Heart right ventricle (tissue), 16 donors: ENCODE measurements around the gene PODNL1. TPM values are rescaled to one million over a fixed set of nuclear protein-coding genes. Genes with fewer than 3 reads are reported as not detected.
"Not testable (repeated sequence)": the region's sequence is repeated elsewhere in the genome, so short reads cannot be mapped to it uniquely, and the experiment has no call there.

Experiments
- ATAC-seq, 8 donors: fragments of 200-7000 bp; cut with Tn5 transposase; one replicate each; pipeline ENCODE4 v1.9.1; 2020; ENCODE audit warnings: mild to moderate bottlenecking in 8 of 8, moderate library complexity in 8 of 8, moderate number of reproducible peaks in 1 of 8
- DNase-seq, 2 donors: peaks; one replicate each; pipeline ENCODE4 v3.0.0-alpha.2; 2020
- H3K27ac ChIP-seq, 10 donors: fragments of 200-600 bp; sonication (generic) in 2 of 10; one replicate each; pipeline versions ENCODE4 v1.5.0 to v1.8.0; 2020 to 2022; ENCODE audit warnings: mild to moderate bottlenecking in 3 of 10
- H3K27me3 ChIP-seq, 7 donors: fragments of 200-600 bp; one replicate each; pipeline ENCODE4 v1.8.0; 2021 to 2022; ENCODE audit warnings: mild to moderate bottlenecking in 2 of 7
- H3K36me3 ChIP-seq, 9 donors: fragments of 200-600 bp; sonication (generic) in 1 of 9; one replicate each; pipeline versions ENCODE4 v1.5.0 to v1.8.0; 2020 to 2022; ENCODE audit warnings: mild to moderate bottlenecking in 2 of 9
- H3K4me1 ChIP-seq, 9 donors: fragments of 200-600 bp; sonication (generic) in 1 of 9; one replicate each; pipeline versions ENCODE4 v1.5.0 to v1.8.0; 2020 to 2022; ENCODE audit warnings: mild to moderate bottlenecking in 4 of 9
- H3K4me3 ChIP-seq, 10 donors: fragments of 200-600 bp; sonication (generic) in 2 of 10; one replicate each; pipeline versions ENCODE4 v1.5.0 to v1.8.0; 2020 to 2022; ENCODE audit warnings: mild to moderate bottlenecking in 7 of 10, moderate library complexity in 2 of 10
- H3K9me3 ChIP-seq, 11 donors: fragments of 200-600 bp in 10 of 11; sonication (generic) in 2 of 11; one replicate each; pipeline versions ENCODE4 v1.5.0 to v1.8.0; 2013 to 2022; ENCODE audit warnings: mild to moderate bottlenecking in 2 of 11, control low read depth in 1 of 11, moderate library complexity in 1 of 11
- CTCF ChIP-seq, 9 donors: fragments of 200-600 bp; sonication (generic) in 2 of 9; IDR thresholded peaks; one replicate each; pipeline versions ENCODE4 v1.5.0 to v1.8.0; 2021 to 2022; ENCODE audit warnings: antibody characterized with exemption in 9 of 9, mild to moderate bottlenecking in 5 of 9, moderate library complexity in 1 of 9
- WGBS, 2 donors: extraction: QIAGEN DNeasy Blood & Tissue Kit; methylation state at CpG; one replicate each; pipeline ENCODE4 v1.1.7; 2013; ENCODE audit warnings: inconsistent platforms in 1 of 2; 5-methylcytosine and 5-hydroxymethylcytosine counted together
- intact Hi-C, 10 donors: fragments of 100-400 bp; cut with DNase I; formaldehyde crosslinking; loops; one replicate each; pipeline versions ENCODE4 v1.11.1 to v1.14.2; 2022
- polyA plus RNA-seq, 2 donors: library from polyadenylated mRNA; stranded (reverse); fragments of 200-250 nt; gene quantifications; one replicate each; pipeline ENCODE4 v1.2.3, GENCODE V29; 2013
- total RNA-seq, 10 donors: library from RNA; stranded (reverse); fragmentation: NEBNext Ultra II Directional in 3 of 10; extraction: Animal tissue kit (Norgen Biotek cat#: 25700) in 3 of 10; gene quantifications; one replicate each; pipeline versions ENCODE4 v1.2.1 to v1.2.4, GENCODE V29; 2021 to 2023
- donor health status: Arrhythmogenic right ventricular cardiomyopathy.
- donor health status: ischemic (EF 13 %, LVEDD 7.1; RV severe dilation, severe dysfunction).
- donor health status: healthy with polysubstance abuse.
- donor health status: DM: no; HTN: yes; CAD: no.
- donor health status: DM: no; HTN: no; CAD: no.
- donor health status: ischemic (EF 25% LVEDD 6.9; RV normal size, moderate dysfunction).
- donor health status: ischemic (EF 25% LVEDD 5.7; RV mildly dilated, moderate dysfunction).
- donor health status: healthy.
- donor health status: DM: yes; HTN: yes; CAD: no.
- donor health status: Ischemic cardiomyopathy.
- donor health status: ischemic (EF 35%, LVEDD 5.7; RV mildly dilated, moderate dysfunction).
- donor health status: nonischemic (EF 11% LVEDD 7.7; RV severe dilation, severe dysfunction).
- donor health status: DM: yes; HTN: yes; CAD: no.
- donor health status: PGD.
- donor health status: ischemic (EF 29% LVEDD 5.4; RV normal size, mild dysfunction).
- donor health status: nonischemic (EF 23%, LVEDD 6.1; RV moderate dilation, normal function).

The PODNL1 gene
- total and polyA plus RNA-seq, 12 donors: 0.76 to 6.2 (median 1.8) TPM

GRCh38 chr19:13972368-13973155 lies 34.3 kb upstream of the PODNL1 start:
- H3K27ac ChIP-seq: no peak overlapping the region
- peaks cover 4 to 92% (median 19%) of the 10 kb centered on the region in 9 donors for H3K36me3 ChIP-seq
- intact Hi-C loops: no loop called here
- no peak overlapping the region for H3K4me3 ChIP-seq
- no peaks in the 10 kb centered on the region for H3K9me3 ChIP-seq
- TF ChIP-seq CTCF (IDR thresholded peaks at IDR 0.05): no peak
- DNase-seq: no peak
- 95 to 96% methylated on average over 32 to 37 of the region's 37 CpGs for WGBS, 2 donors
- H3K4me1 ChIP-seq: peaks cover 0 to 19% (median 2%) of the 10 kb centered on the region in 9 donors
- H3K27me3 ChIP-seq: no peaks in the 10 kb centered on the region
- ATAC-seq: no peak

DNA sequence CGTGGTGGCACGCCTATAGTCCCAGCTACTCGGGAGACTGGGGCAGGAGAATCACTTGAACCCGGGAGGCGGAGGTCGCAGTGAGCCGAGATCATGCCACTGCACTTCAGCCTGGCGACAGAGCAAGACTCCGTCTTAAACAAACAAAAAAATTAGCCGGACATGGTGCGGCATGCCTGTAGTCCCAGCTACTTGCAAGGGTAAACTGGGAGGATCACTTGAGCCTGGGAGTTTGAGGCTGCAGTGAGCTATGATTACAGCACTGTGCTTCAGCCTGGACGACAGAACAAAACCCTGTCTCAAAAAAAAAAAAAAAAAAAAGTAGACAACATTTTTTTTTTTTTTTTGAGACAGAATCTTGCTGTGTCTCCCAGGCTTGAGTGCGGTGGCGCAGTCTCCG lies 33.7 kb upstream of the PODNL1 start:
- H3K4me3 ChIP-seq, intact Hi-C loops, DNase-seq, H3K27ac ChIP-seq, ATAC-seq, H3K9me3 ChIP-seq, H3K27me3 ChIP-seq: not testable (repeated sequence)
- WGBS, 2 donors: 88 to 91% methylated on average over 15 of the region's 15 CpGs
- H3K36me3 ChIP-seq: peaks cover 4 to 97% (median 22%) of the 10 kb centered on the region in 9 donors
- H3K4me1 ChIP-seq: peaks cover 0 to 19% (median 2%) of the 10 kb centered on the region in 9 donors

- DNase-seq: no peak
- 90 to 92% methylated on average over 18 of the region's 18 CpGs for WGBS, 2 donors
- Histone ChIP-seq H3K27ac (no peak overlapping the region), H3K9me3 (no peaks in the 10 kb centered on the region), H3K4me1 (peaks cover 0 to under 1% (median 0%) of the 10 kb centered on the region in 9 donors), H3K4me3 (no peak overlapping the region), H3K27me3 (no peaks in the 10 kb centered on the region), H3K36me3 (peaks cover 4 to 99% (median 40%) of the 10 kb centered on the region in 9 donors)
- ATAC-seq: no peak
- no peak for TF ChIP-seq CTCF (IDR thresholded peaks at IDR 0.05)
- intact Hi-C loops: loop anchor here in 1 of 10 donors (10.0 kb wide), 1 partner anchor 75 kb away; no protein-coding TSS in a partner anchor
These were observed 31.7 kb upstream of the PODNL1 start for GRCh38 chr19:13969897-13970296.

- H3K4me3 ChIP-seq: no peak overlapping the region
- H3K9me3 ChIP-seq: no peaks in the 10 kb centered on the region
- intact Hi-C loops: loop anchor here in 1 of 10 donors (10.0 kb wide), 1 partner anchor 76 kb away; no protein-coding TSS in a partner anchor
- ATAC-seq (no peak), DNase-seq (no peak)
- TF ChIP-seq CTCF (IDR thresholded peaks at IDR 0.05): no peak
- H3K4me1 ChIP-seq: no peaks in the 10 kb centered on the region
- H3K27me3 ChIP-seq: no peaks in the 10 kb centered on the region
- H3K36me3 ChIP-seq: peaks cover 4 to 100% (median 43%) of the 10 kb centered on the region in 9 donors
- no peak overlapping the region for H3K27ac ChIP-seq
- WGBS, 2 donors: 93 to 94% methylated on average over 18 of the region's 18 CpGs
These were observed 30.8 kb upstream of the PODNL1 start for GRCh38 chr19:13968999-13969398.
